CD4-positive, alpha-beta T cell treated with Interleukin-15 for 1 hour (primary cell): ENCODE results near the gene MYO7B.

Experiments used
- DNase-seq: peaks from one replicate; pipeline ENCODE4 v3.0.0-alpha.2; 2020

The MYO7B gene

GRCh38 chr2:127665267-127665893, 129.9 kb downstream of the MYO7B start:
- no peak for DNase-seq

GRCh38 chr2:127669056-127669455, 133.6 kb downstream of the MYO7B start:
- no peak for DNase-seq

- no peak for DNase-seq
Observed at GRCh38 chr2:127670055-127670956, 134.8 kb downstream of the MYO7B start.

GRCh38 chr2:127670957-127671290, 135.4 kb downstream of the MYO7B start:
- no peak for DNase-seq

- DNase-seq: no peak
Observed at GRCh38 chr2:127671557-127672302, 136.2 kb downstream of the MYO7B start.

GRCh38 chr2:127672341-127673224, 137.1 kb downstream of the MYO7B start:
- no peak for DNase-seq

GRCh38 chr2:127673291-127674069, 138.0 kb downstream of the MYO7B start:
- no peak for DNase-seq

- no peak for DNase-seq
Observed at GRCh38 chr2:127674241-127675209, 139.0 kb downstream of the MYO7B start.

GRCh38 chr2:127675331-127676261, 140.1 kb downstream of the MYO7B start, which contains the start of gene LIMS2:
Gene LIMS2, minus strand, starts transcription at chr2:127675530. Its CDS starts 506 bp downstream, at chr2:127675024.
- no peak for DNase-seq

GRCh38 chr2:127676906-127677305, 141.4 kb downstream of the MYO7B start:
- no peak for DNase-seq

- no peak for DNase-seq
Observed at GRCh38 chr2:127678531-127678930, 143.0 kb downstream of the MYO7B start.

- DNase-seq: no peak
Observed at GRCh38 chr2:127678991-127679390, 143.5 kb downstream of the MYO7B start.

GRCh38 chr2:127679680-127680361, 144.3 kb downstream of the MYO7B start:
- DNase-seq: no peak

- no peak for DNase-seq
Observed at GRCh38 chr2:127680706-127681287, 145.3 kb downstream of the MYO7B start.

GRCh38 chr2:127681288-127681804, 145.9 kb downstream of the MYO7B start:
- no peak for DNase-seq

- DNase-seq: no peak
Observed at GRCh38 chr2:127681976-127682857, 146.7 kb downstream of the MYO7B start.

- no peak for DNase-seq
Observed at GRCh38 chr2:127683056-127683455, 147.6 kb downstream of the MYO7B start.
